ENCODE data around the gene TUBA3C. TPM values are rescaled to one million over a fixed set of nuclear protein-coding genes. Genes with fewer than 3 reads are reported as not detected.
"Not testable (repeated sequence)": the region's sequence is repeated elsewhere in the genome, so short reads cannot be mapped to it uniquely, and the experiment has no call there.

The TUBA3C gene
- total RNA-seq, 1 experiment from 2014 or later: not detected

- Histone ChIP-seq H3K27me3 (ENCODE audit: insufficient read depth, low read depth) (peaks cover 61% of the 10 kb centered on the region), H3K4me2 (no peak overlapping the region), H3K9me3 (ENCODE audit: insufficient read depth, low read depth) (no peaks in the 10 kb centered on the region), H3K4me1 (replicated peaks; ENCODE audit: insufficient read depth) (no peaks in the 10 kb centered on the region), H3K9me2 (ENCODE audit: insufficient read depth) (no peaks in the 10 kb centered on the region), H2AFZ (no peak overlapping the region), H3K36me3 (ENCODE audit: low read depth) (no peaks in the 10 kb centered on the region), H3K4me3 (no peak overlapping the region), H4K20me1 (ENCODE audit: insufficient read depth) (no peaks in the 10 kb centered on the region), H3K79me2 (ENCODE audit: low read depth) (no peaks in the 10 kb centered on the region), H3K27ac (no peak overlapping the region), H3F3A (ENCODE audit: insufficient read depth, low read depth) (no peaks in the 10 kb centered on the region)
- TF ChIP-seq, protein P1, sequence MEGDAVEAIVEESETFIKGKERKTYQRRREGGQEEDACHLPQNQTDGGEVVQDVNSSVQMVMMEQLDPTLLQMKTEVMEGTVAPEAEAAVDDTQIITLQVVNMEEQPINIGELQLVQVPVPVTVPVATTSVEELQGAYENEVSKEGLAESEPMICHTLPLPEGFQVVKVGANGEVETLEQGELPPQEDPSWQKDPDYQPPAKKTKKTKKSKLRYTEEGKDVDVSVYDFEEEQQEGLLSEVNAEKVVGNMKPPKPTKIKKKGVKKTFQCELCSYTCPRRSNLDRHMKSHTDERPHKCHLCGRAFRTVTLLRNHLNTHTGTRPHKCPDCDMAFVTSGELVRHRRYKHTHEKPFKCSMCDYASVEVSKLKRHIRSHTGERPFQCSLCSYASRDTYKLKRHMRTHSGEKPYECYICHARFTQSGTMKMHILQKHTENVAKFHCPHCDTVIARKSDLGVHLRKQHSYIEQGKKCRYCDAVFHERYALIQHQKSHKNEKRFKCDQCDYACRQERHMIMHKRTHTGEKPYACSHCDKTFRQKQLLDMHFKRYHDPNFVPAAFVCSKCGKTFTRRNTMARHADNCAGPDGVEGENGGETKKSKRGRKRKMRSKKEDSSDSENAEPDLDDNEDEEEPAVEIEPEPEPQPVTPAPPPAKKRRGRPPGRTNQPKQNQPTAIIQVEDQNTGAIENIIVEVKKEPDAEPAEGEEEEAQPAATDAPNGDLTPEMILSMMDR (conservative IDR thresholded peaks at IDR 0.05): no peak
- no peak for TF ChIP-seq EZH2 (IDR thresholded peaks at IDR 0.05; ENCODE audit: low read depth)
- intact Hi-C loops (cut with micrococcal nuclease; ENCODE audit: unreplicated experiment): no loop called here
- CTCF ChIA-PET: no interaction called here
- POLR2A ChIA-PET (ENCODE audit: unreplicated experiment): no interaction called here
- no TSS peak for BruUV-seq (replicated peaks)
- DNase-seq: no peak
Observed at GRCh38 chr13:19179916-19180315, 1.7 kb downstream of the TUBA3C start.

DNA sequence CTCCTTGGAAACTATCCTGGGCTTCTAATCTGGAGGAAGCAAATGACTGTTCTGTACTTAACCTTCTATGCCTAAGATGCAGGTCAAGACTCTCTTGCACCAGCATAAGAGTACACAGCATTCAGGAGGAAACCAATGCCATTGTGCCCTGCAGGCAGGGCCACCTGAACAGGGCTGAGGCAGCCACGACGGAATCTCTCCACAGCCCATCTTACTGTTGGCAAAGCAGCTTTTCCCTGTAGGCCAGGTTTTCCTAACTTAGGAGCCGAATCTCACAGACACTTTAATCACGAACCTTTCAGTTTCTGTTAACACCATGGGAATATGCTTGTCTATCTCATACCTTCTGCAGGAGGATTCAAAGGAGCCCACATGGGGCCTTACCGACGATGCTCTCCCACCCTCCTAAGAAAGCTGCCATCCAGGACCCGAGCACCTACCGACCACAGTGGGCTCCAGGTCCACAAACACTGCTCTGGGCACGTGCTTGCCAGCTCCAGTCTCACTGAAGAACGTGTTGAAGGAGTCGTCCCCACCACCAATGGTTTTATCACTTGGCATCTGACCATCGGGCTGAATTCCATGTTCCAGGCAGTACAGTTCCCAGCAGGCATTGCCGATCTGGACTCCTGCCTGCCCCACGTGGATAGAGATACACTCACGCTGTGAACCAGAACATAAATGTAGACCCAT lies 2.6 kb downstream of the TUBA3C start:
- Histone ChIP-seq H3K27ac (no peak overlapping the region), H3K4me3 (no peak overlapping the region), H3K27me3 (ENCODE audit: insufficient read depth, low read depth) (peaks cover 70% of the 10 kb centered on the region), H3K36me3 (ENCODE audit: low read depth) (no peaks in the 10 kb centered on the region), H3K79me2 (ENCODE audit: low read depth) (no peaks in the 10 kb centered on the region), H3K4me1 (replicated peaks; ENCODE audit: insufficient read depth) (no peaks in the 10 kb centered on the region), H2AFZ (no peak overlapping the region), H3K9me2 (ENCODE audit: insufficient read depth) (no peaks in the 10 kb centered on the region), H4K20me1 (ENCODE audit: insufficient read depth) (no peaks in the 10 kb centered on the region), H3F3A (ENCODE audit: insufficient read depth, low read depth) (no peaks in the 10 kb centered on the region), H3K9me3 (ENCODE audit: insufficient read depth, low read depth) (no peaks in the 10 kb centered on the region), H3K4me2 (no peak overlapping the region)
- CTCF ChIA-PET: no interaction called here
- POLR2A ChIA-PET (ENCODE audit: unreplicated experiment): no interaction called here
- DNase-seq: no peak
- intact Hi-C loops (cut with micrococcal nuclease; ENCODE audit: unreplicated experiment): no loop called here
- no TSS peak for BruUV-seq (replicated peaks)
- TF ChIP-seq, protein P1 (conservative IDR thresholded peaks at IDR 0.05): no peak
- no peak for TF ChIP-seq EZH2 (IDR thresholded peaks at IDR 0.05; ENCODE audit: low read depth)

GRCh38 chr13:19176981-19177776 lies 4.4 kb downstream of the TUBA3C start:
- H2AFZ ChIP-seq; H3K4me2 ChIP-seq; POLR2A ChIA-PET (ENCODE audit: unreplicated experiment); H3K4me1 ChIP-seq (replicated peaks; ENCODE audit: insufficient read depth); intact Hi-C loops (cut with micrococcal nuclease; ENCODE audit: unreplicated experiment); H3K36me3 ChIP-seq (ENCODE audit: low read depth); H3F3A ChIP-seq (ENCODE audit: insufficient read depth, low read depth); H3K9me3 ChIP-seq (ENCODE audit: insufficient read depth, low read depth); H3K9me2 ChIP-seq (ENCODE audit: insufficient read depth); CTCF ChIA-PET; H3K4me3 ChIP-seq; BruUV-seq (replicated peaks); DNase-seq; H4K20me1 ChIP-seq (ENCODE audit: insufficient read depth); H3K79me2 ChIP-seq (ENCODE audit: low read depth); H3K27ac ChIP-seq: not testable (repeated sequence)
- peaks cover 74% of the 10 kb centered on the region for H3K27me3 ChIP-seq (ENCODE audit: insufficient read depth, low read depth)
